Measurements from ENCODE around the gene RGS6. TPM values are rescaled to one million over a fixed set of nuclear protein-coding genes. Genes with fewer than 3 reads are reported as not detected.

The RGS6 gene
- total and polyA plus RNA-seq, 8 donors = 0.06 to 0.47 (median 0.20) TPM; not detected in 1

- no peaks in the 10 kb centered on the region for H3K4me1 ChIP-seq
- H3K36me3 ChIP-seq = no peaks in the 10 kb centered on the region
- DNase-seq = peak in 4 of 6 donors; percentile 5 to 75 (median 38)
- TF ChIP-seq CTCF (IDR thresholded peaks at IDR 0.05) = peak; percentile 11 to 62 (median 39)
- peak in 2 of 4 donors; percentile 51 to 61 for ATAC-seq
- no peak overlapping the region for H3K27ac ChIP-seq
- peaks cover 0 to 3% (median 0%) of the 10 kb centered on the region in 4 donors for H3K27me3 ChIP-seq
- no peaks in the 10 kb centered on the region for H3K9me3 ChIP-seq
- no peak overlapping the region for H3K4me3 ChIP-seq
- FAIRE-seq = no peak
- intact Hi-C loops (cut with DNase I) = no loop called here
- WGBS, 2 donors = 40 to 46% methylated on average over 12 of the region's 12 CpGs
Observed at GRCh38 chr14:72104011-72104613, 171.9 kb downstream of the RGS6 start.

GRCh38 chr14:72111911-72112310 lies 179.7 kb downstream of the RGS6 start:
- no peaks in the 10 kb centered on the region for H3K36me3 ChIP-seq
- no peak for TF ChIP-seq CTCF (IDR thresholded peaks at IDR 0.05)
- ATAC-seq (no peak), DNase-seq (no peak), FAIRE-seq (no peak)
- WGBS, 2 donors = 55 to 72% methylated on average over 7 of the region's 7 CpGs
- no peaks in the 10 kb centered on the region for H3K9me3 ChIP-seq
- H3K4me3 ChIP-seq = no peak overlapping the region
- intact Hi-C loops (cut with DNase I) = no loop called here
- H3K27ac ChIP-seq = no peak overlapping the region
- peaks cover 0 to 7% (median 0%) of the 10 kb centered on the region in 4 donors for H3K27me3 ChIP-seq
- H3K4me1 ChIP-seq = no peaks in the 10 kb centered on the region

- H3K36me3 ChIP-seq = no peaks in the 10 kb centered on the region
- H3K4me3 ChIP-seq = no peak overlapping the region
- H3K9me3 ChIP-seq = no peaks in the 10 kb centered on the region
- no peak for DNase-seq
- no peak for ATAC-seq
- H3K27me3 ChIP-seq = no peaks in the 10 kb centered on the region
- no peak overlapping the region for H3K27ac ChIP-seq
- H3K4me1 ChIP-seq = no peaks in the 10 kb centered on the region
- TF ChIP-seq CTCF (IDR thresholded peaks at IDR 0.05) = no peak
- no peak for FAIRE-seq
- intact Hi-C loops (cut with DNase I) = no loop called here
- 85 to 92% methylated on average over 3 of the region's 3 CpGs for WGBS, 2 donors
Observed at GRCh38 chr14:72118841-72119240, 186.6 kb downstream of the RGS6 start.

- WGBS, 2 donors = 79 to 85% methylated on average over 3 of the region's 3 CpGs
- no peak for TF ChIP-seq CTCF (IDR thresholded peaks at IDR 0.05)
Observed at GRCh38 chr14:72120315-72120714, 188.1 kb downstream of the RGS6 start.

GRCh38 chr14:72123755-72124154 lies 191.5 kb downstream of the RGS6 start:
- no peaks in the 10 kb centered on the region for H3K9me3 ChIP-seq
- no peaks in the 10 kb centered on the region for H3K36me3 ChIP-seq
- 43 to 58% methylated on average over 3 of the region's 3 CpGs for WGBS, 2 donors
- ATAC-seq = no peak
- FAIRE-seq = no peak
- no peak overlapping the region for H3K27ac ChIP-seq
- intact Hi-C loops (cut with DNase I) = no loop called here
- H3K27me3 ChIP-seq = no peaks in the 10 kb centered on the region
- no peak overlapping the region for H3K4me3 ChIP-seq
- TF ChIP-seq CTCF (IDR thresholded peaks at IDR 0.05) = no peak
- DNase-seq = no peak
- peaks cover 0 to 15% (median 3%) of the 10 kb centered on the region in 3 donors for H3K4me1 ChIP-seq

More at GRCh38 chr14:72120315-72120714, 188.1 kb downstream of the RGS6 start:
- intact Hi-C loops (cut with DNase I) = no loop called here
- no peaks in the 10 kb centered on the region for H3K36me3 ChIP-seq
- H3K27me3 ChIP-seq = no peaks in the 10 kb centered on the region
- ATAC-seq (no peak), FAIRE-seq (no peak), DNase-seq (no peak)
- no peak overlapping the region for H3K27ac ChIP-seq
- no peak overlapping the region for H3K4me3 ChIP-seq
- H3K4me1 ChIP-seq = no peaks in the 10 kb centered on the region
- H3K9me3 ChIP-seq = no peaks in the 10 kb centered on the region

Measured in pancreas (tissue), 10 donors.